MM.1S (cell line): ENCODE measurements around the gene SF3B5.

Experiments
- DNase-seq: peaks from one replicate; pipeline ENCODE4 v3.0.0-alpha.2; 2015
- H2AFZ ChIP-seq: fragments of 300-600 bp; sonication (generic); 2 replicates; pipeline ENCODE4 v1.6.0; 2016; ENCODE audit warnings: antibody characterized with exemption, low read length
- H3F3A ChIP-seq: fragments of 300-600 bp; sonication (generic); 2 replicates; pipeline ENCODE4 v1.6.1; 2016; ENCODE audit warnings: mild to moderate bottlenecking, antibody characterized with exemption, low read length, moderate library complexity, mixed read lengths; ENCODE audit not compliant: insufficient read depth
- H3K27ac ChIP-seq: fragments of 300-600 bp; sonication (generic); 2 replicates; pipeline ENCODE4 v1.5.1; 2016; ENCODE audit warnings: mild to moderate bottlenecking, low read length
- H3K27me3 ChIP-seq: fragments of 300-600 bp; sonication (generic); replicated peaks from 2 replicates; pipeline ENCODE4 v1.6.0; 2016; ENCODE audit warnings: low read length; ENCODE audit not compliant: insufficient read depth
- H3K36me3 ChIP-seq: fragments of 300-600 bp; sonication (generic); replicated peaks from 2 replicates; pipeline ENCODE4 v1.6.1; 2016; ENCODE audit warnings: mild to moderate bottlenecking, low read length, mixed read lengths; ENCODE audit not compliant: insufficient read depth
- H3K4me1 ChIP-seq: fragments of 300-600 bp; sonication (generic); 2 replicates; pipeline ENCODE4 v1.6.1; 2016; ENCODE audit warnings: low read length, mixed read lengths
- H3K4me2 ChIP-seq: fragments of 300-600 bp; sonication (generic); 2 replicates; pipeline ENCODE4 v1.6.0; 2016; ENCODE audit warnings: low read depth, low read length
- H3K4me3 ChIP-seq: fragments of 300-600 bp; sonication (generic); 2 replicates; pipeline ENCODE4 v1.5.1; 2016; ENCODE audit warnings: low read length, mixed read lengths
- H3K79me2 ChIP-seq: fragments of 300-600 bp; sonication (generic); 2 replicates; pipeline ENCODE4 v1.6.1; 2016; ENCODE audit warnings: mixed run types, low read length, mixed read lengths
- H3K9ac ChIP-seq: fragments of 300-600 bp; sonication (generic); 2 replicates; pipeline ENCODE4 v1.6.1; 2016; ENCODE audit warnings: low read length, mixed read lengths
- H3K9me2 ChIP-seq: fragments of 300-600 bp; sonication (generic); replicated peaks from 2 replicates; pipeline ENCODE4 v1.6.1; 2016; ENCODE audit warnings: mild to moderate bottlenecking, low read length, mixed read lengths; ENCODE audit not compliant: insufficient read depth
- H3K9me3 ChIP-seq: fragments of 300-600 bp; sonication (generic); replicated peaks from 2 replicates; pipeline ENCODE4 v1.6.1; 2016; ENCODE audit warnings: mild to moderate bottlenecking, low read length, mixed read lengths; ENCODE audit not compliant: insufficient read depth
- H4K20me1 ChIP-seq: fragments of 300-600 bp; sonication (generic); 2 replicates; pipeline ENCODE4 v1.6.1; 2016; ENCODE audit warnings: mild to moderate bottlenecking, low read length, moderate library complexity, mixed read lengths; ENCODE audit not compliant: insufficient read depth
- CTCF ChIP-seq: fragments of 300-600 bp; sonication (generic); IDR thresholded peaks from 2 replicates; pipeline ENCODE4 v1.5.1; 2016; ENCODE audit warnings: antibody characterized with exemption, low read length, mixed read lengths
- EZH2 ChIP-seq: fragments of 300-600 bp; sonication (generic); optimal IDR thresholded peaks from 2 replicates; pipeline ENCODE3; 2017; ENCODE audit warnings: low read depth, mild to moderate bottlenecking, antibody characterized with exemption, low read length, mixed read lengths
- EZH2phosphoT487 ChIP-seq: fragments of 300-600 bp; sonication (generic); IDR thresholded peaks from 2 replicates; pipeline ENCODE4 v1.6.1; 2018; ENCODE audit warnings: antibody characterized with exemption, low read length

The SF3B5 gene

GRCh38 chr6:144127097-144127496 is 31.7 kb upstream of the SF3B5 start:
- Histone ChIP-seq H3K27ac (no peak overlapping the region), H3K36me3 (no peaks in the 10 kb centered on the region), H4K20me1 (no peaks in the 10 kb centered on the region), H3F3A (no peaks in the 10 kb centered on the region), H3K79me2 (no peaks in the 10 kb centered on the region), H3K9me3 (no peaks in the 10 kb centered on the region), H3K9me2 (no peaks in the 10 kb centered on the region), H3K9ac (no peak overlapping the region), H3K4me1 (no peaks in the 10 kb centered on the region), H3K27me3 (no peaks in the 10 kb centered on the region), H3K4me2 (no peak overlapping the region), H3K4me3 (no peak overlapping the region), H2AFZ (no peak overlapping the region)
- DNase-seq = no peak
- TF ChIP-seq CTCF (no peak), EZH2 (no peak), EZH2phosphoT487 (no peak)

GRCh38 chr6:144123836-144124235 is 28.5 kb upstream of the SF3B5 start:
- Histone ChIP-seq H3K27me3 (no peaks in the 10 kb centered on the region), H3K9ac (no peak overlapping the region), H3K79me2 (no peaks in the 10 kb centered on the region), H3K36me3 (no peaks in the 10 kb centered on the region), H4K20me1 (no peaks in the 10 kb centered on the region), H3K4me3 (no peak overlapping the region), H3K4me2 (no peak overlapping the region), H2AFZ (no peak overlapping the region), H3K27ac (no peak overlapping the region), H3F3A (no peaks in the 10 kb centered on the region), H3K9me2 (no peaks in the 10 kb centered on the region), H3K9me3 (no peaks in the 10 kb centered on the region), H3K4me1 (no peaks in the 10 kb centered on the region)
- no peak for DNase-seq
- TF ChIP-seq EZH2 (no peak), CTCF (no peak), EZH2phosphoT487 (no peak)

- Histone ChIP-seq H3K9ac (no peak overlapping the region), H3K27ac (no peak overlapping the region), H3K9me3 (no peaks in the 10 kb centered on the region), H3K4me3 (no peak overlapping the region), H3F3A (no peaks in the 10 kb centered on the region), H3K36me3 (no peaks in the 10 kb centered on the region), H3K4me1 (no peaks in the 10 kb centered on the region), H3K79me2 (no peaks in the 10 kb centered on the region), H2AFZ (no peak overlapping the region), H3K27me3 (no peaks in the 10 kb centered on the region), H3K9me2 (no peaks in the 10 kb centered on the region), H4K20me1 (no peaks in the 10 kb centered on the region), H3K4me2 (no peak overlapping the region)
- DNase-seq = no peak
- no peak for TF ChIP-seq CTCF
- no peak for TF ChIP-seq EZH2phosphoT487
- no peak for TF ChIP-seq EZH2
Observed at GRCh38 chr6:144123421-144123820, 28.0 kb upstream of the SF3B5 start.

GRCh38 chr6:144122861-144123260 is 27.5 kb upstream of the SF3B5 start:
- Histone ChIP-seq H3K79me2 (no peaks in the 10 kb centered on the region), H3K27ac (no peak overlapping the region), H3K9me3 (no peaks in the 10 kb centered on the region), H3K27me3 (no peaks in the 10 kb centered on the region), H3K9me2 (no peaks in the 10 kb centered on the region), H3K4me1 (no peaks in the 10 kb centered on the region), H3K4me3 (no peak overlapping the region), H3F3A (no peaks in the 10 kb centered on the region), H4K20me1 (no peaks in the 10 kb centered on the region), H3K4me2 (no peak overlapping the region), H2AFZ (no peak overlapping the region), H3K9ac (no peak overlapping the region), H3K36me3 (no peaks in the 10 kb centered on the region)
- TF ChIP-seq EZH2 = no peak
- no peak for TF ChIP-seq EZH2phosphoT487
- no peak for TF ChIP-seq CTCF
- DNase-seq = no peak
